Stimulated activated CD8-positive, alpha-beta memory T cell treated with anti-CD3 and anti-CD28 coated beads, Interleukin-2, amount 100 ng/mL, for 48 hours (primary cell): ENCODE measurements around the gene HDLBP.

Experiments used
- DNase-seq, 2 donors: peaks; one replicate each; pipeline ENCODE4 v3.0.0-alpha.2; 2020; ENCODE audit warnings: low read depth in 2 of 2

The HDLBP gene

DNA sequence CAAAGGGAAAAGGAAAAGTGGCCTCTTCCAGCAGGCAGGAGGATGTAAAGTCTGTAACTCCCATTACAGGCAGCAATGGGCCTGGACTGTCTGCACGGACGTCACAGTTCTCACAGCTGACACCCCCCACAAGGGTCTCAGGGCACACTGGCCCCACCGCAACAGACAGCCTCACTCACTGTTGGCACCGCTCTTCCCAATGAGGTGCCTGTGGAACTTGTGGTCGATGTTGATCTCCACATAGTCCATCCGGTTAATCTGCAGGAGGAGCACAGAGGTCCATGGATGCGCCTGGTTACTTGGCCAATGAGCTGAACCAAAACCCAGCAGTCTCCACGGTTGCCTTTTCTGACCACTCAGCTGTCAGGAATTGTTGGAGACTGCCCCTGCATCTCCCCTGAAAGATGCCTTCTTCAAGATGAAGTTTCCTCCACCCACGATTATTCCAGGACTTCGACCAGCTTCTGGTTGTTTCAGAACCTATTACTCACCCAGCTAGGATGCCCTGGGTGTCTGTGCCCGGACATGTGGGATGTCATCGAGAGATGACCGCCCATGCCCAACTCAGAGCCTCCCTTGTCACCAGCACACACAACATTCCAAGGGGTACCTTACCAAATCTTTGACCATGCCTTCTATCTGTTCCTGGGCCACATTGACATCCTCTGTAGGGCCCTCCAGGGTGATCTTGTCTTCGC is 62.5 kb downstream of the HDLBP start:
- DNase-seq, result no peak

DNA sequence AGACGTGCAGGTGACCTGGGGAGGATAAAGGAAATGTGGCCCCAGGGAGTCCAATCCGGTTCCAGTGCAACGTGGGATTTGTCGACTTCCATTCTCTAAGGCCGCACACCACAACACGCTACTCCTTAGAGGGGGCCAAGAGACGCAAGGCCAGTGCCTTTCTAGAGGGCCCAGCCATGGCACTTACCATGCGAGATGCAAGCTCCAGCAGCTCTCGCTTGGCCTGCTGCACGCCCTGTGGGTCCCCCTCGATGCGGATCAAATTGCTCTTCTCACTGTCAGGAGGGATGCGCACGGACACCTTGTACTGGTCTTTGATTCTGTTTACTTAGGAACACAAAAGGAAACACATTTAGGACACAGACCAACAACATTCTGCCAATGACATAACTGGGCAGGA is 65.8 kb downstream of the HDLBP start:
- no peak for DNase-seq

DNA sequence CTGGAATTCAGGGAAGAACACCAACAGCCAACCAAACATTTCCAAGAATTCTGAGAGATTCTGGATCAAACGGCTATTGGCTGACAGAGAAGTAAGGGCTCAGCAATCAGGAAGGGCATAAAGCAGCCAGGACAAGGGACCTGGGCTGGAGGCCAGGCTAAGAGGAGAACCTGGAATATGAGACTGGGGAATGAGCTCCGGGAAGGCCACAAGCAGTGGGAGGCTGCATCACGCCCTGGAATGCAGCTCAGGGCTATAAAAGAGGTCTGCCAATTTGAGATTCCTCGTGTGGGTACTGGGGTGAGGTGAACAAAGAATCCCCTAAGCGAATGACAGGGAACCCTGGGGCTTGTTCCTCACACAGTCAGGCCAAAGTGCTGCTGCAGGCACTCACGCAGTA is 66.6 kb downstream of the HDLBP start:
- no peak for DNase-seq

DNA sequence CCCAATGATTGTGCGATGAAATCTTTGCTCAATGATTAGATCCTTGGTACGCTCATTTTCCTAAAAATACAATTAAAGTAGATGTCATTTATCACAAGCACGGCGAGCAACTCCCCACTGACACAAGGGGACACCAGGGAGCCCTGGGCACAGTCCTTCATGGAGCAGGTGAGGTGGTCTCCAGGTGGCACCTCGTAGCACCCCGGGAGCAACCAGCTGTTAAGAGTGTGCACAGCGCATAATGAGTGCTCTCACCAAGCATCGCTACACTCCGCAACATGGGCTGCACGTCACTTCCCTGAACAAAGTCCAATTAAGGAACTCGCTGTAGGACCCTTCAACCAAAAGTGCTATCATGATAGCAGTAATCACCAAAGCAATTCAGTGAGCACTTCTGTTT is 67.2 kb downstream of the HDLBP start:
- no peak for DNase-seq

DNA sequence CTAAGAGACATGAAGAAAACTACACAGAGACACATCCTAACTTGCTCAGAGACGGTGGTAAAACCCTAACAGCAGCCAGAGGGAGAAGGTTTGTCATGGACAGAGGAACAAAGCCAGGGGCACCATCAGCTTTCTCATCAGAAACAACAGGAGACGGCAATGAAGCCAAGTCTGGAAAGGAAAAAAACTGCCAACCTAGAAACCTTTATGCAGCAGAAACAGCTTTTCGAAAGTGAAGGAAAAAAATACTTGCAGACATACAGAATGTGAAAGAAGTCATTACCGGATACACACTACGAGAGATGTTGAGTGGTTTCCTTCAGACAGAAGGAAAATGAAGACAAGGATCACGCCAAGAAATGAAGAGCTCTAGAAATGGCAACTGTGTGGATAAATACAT is 71.1 kb downstream of the HDLBP start:
- DNase-seq, result no peak

DNA sequence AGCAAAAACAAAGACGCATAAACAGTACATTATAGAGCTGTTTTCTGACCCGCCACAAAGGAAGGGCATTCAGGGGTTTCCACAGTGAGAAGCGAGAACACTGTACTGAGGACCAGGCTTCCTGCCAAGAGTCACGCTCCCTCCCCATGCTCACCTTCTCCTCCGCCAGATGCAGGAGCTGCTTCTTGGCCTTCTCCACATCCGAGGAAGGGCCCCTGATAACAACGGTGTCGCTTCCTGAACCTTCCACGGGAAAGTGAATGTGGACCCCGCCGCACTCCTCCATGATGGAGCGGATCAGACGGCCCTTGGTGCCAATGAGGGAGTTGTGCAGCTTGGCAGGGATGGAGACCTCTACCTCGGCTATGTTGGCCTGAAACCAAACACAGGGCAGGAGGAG is 73.2 kb downstream of the HDLBP start:
- no peak for DNase-seq

DNA sequence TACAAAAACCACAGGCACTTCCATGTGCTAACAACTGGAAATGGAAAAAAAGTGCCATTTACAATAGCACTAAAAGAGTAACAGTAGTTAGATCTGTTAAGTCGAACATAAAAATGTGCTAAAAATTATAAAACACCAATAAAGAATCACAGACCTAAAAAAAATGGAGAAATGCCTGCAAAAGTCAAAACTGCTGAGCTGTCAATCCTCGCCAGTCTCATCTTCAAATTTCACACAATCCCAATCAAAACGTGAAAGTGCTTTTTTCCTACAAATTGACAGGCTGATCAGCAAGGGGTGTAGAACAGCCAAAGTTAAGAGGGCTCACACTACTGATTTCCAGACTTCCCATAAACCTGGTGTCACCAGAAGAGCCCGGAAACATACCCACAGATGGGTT is 73.8 kb downstream of the HDLBP start:
- DNase-seq, result no peak

DNA sequence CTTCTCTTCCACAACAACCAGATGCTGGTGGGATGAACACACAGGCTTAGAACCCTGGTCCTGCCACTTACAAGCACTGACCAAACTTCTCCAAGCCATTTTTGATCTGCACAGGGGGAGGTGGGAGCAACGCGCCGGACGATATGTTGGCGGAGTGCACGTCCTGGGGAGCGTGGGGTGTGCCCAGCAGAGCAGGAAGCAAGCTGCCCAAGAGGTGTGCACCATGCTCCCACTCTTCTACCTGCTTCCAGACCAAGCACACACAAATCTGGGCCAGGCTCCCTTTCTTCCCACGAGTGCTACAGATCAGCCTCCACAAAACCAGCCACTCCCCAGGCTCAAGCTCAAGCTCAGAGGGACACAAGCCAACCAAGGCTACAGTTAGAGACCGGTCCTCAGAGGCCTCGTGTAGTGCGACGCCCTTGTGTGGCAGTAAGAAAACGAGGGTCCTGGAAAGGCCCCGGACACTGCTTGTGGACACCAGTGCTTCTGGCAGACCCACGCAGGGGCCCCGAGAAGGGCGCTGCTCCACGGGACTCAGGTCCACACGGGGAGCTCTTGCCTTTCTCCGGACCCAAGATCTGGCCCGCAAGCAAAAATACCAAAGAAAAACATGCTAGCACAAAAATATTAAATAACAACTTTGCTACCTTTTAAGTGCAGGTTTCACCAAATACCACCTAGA is 75.0 kb downstream of the HDLBP start:
- DNase-seq, result no peak

DNA sequence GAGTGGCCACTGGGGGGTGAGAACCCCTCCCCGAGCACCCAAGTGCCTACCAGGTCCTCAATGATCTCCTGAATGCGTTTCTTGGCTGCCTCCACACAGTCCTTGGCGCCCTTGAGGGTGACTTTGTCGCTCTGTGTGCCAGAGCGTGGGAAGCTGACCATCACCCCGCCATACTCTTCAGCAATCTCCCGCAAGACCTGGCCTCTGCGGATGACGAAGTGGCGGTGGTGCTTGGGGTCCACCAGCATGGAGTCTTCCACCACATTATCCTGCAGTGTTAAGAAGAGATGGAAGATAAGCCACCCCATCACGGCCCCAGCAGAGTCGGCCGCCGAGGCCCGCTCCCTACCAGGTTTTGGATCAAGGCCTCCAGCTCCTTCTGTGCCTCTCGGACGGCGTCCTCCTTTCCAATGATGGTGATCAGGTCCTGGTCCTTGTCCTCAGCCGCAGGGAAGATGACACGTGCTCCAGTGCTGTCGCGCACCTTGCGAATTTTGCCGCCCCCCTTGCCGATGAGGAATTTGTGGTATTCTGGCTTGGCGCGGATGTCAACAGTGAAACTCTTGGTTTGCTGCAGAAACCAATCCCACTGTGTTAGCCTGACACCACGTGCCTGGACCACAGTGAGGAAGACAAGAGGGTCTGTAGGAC is 75.8 kb downstream of the HDLBP start:
- DNase-seq, result no peak

DNA sequence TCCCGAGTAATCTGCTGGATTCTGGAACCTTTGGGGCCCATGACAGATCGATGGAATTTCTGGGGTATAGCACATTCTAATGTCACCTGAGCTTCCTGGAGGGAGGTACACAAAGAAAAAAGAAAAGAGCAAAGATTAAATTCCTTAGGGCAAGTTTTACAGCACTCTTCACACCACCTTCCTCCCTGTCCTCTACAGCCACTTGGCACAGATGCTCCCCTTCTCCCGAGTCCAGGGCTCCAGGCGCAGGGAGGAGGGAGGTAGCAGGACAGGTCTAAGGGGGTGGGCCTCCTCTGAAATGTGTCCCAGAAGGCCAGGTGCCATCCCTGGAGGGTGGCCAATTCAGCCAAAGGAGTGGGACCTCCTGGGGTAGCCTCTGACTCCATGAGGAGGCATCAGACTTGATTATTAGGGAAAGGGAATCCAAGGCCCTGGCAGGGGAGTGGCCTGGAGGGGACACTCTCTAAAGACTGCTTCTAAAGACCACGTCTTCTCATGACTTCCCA is 76.7 kb downstream of the HDLBP start:
- no peak for DNase-seq

DNA sequence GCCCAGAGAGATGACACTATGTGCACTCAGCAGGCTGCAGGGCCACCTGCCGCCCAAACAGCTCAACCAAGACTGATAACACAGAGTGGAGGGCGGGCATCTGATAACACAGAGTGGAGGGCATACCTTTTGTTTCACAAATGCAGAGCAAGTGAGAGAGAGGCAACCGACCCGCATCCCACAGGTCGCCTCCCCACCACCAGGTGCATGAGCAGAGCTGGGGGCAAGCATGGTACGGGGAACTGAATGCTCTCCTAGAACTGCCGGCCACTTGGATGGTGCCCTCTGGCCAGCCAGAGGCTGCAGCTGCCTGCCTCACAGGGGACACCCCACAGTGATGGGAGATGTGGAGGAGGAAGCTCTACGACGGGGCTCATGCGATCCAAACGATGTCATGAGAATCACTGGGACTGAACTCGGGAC is 77.5 kb downstream of the HDLBP start:
- no peak for DNase-seq

DNA sequence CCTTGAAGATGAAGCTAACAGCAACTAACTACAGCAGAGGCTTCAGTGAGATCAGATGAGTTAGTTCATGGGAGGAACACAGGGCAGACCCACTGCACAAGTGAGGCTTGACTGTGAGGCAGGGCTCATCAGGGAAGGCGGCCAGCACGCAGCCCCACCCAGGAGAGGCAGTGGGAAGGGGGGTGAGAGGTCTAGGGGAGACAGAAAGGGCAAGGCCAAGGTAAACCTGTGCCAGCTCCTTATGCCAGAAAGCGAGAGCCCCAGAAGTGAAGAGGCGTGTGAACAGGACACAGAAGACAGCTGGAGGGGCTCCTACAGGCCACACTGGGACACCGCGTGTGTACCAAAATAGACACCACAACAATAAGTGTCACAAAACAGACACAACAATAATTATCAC is 78.4 kb downstream of the HDLBP start:
- no peak for DNase-seq

DNA sequence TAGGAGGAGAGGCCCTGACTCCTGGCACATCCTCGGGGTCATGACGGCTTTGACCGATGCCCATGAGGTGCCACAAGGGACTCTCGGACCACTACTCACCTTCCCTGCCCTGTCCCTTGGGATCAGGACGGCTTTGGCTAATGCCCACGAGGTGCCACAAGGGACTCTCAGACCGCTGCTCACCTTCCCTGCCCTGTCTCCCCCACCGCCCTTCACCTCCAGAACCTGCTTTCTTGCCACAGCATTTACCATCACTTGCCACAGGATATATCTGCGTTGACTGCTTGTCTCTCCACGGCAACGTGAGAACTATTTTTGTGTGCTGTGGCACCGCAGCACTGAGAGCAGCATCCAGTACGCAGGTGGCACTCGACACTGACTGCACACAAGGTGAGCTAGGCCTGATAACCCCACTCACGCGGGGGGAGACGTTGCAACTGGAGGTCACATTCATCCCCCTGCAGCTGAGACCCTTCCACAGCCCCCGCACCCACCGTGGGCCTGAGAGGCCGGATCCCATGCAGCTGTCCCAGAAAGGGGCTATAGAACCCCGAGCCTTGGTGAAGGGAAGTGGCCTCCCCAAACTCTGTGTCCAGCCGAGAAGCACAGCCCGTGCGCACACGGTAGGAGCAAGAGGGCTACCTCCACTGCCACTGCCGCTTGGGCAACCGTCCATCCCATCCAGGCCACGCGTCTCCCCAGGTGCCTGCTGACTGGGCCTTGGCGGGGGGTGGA is 79.4 kb downstream of the HDLBP start:
- no peak for DNase-seq

DNA sequence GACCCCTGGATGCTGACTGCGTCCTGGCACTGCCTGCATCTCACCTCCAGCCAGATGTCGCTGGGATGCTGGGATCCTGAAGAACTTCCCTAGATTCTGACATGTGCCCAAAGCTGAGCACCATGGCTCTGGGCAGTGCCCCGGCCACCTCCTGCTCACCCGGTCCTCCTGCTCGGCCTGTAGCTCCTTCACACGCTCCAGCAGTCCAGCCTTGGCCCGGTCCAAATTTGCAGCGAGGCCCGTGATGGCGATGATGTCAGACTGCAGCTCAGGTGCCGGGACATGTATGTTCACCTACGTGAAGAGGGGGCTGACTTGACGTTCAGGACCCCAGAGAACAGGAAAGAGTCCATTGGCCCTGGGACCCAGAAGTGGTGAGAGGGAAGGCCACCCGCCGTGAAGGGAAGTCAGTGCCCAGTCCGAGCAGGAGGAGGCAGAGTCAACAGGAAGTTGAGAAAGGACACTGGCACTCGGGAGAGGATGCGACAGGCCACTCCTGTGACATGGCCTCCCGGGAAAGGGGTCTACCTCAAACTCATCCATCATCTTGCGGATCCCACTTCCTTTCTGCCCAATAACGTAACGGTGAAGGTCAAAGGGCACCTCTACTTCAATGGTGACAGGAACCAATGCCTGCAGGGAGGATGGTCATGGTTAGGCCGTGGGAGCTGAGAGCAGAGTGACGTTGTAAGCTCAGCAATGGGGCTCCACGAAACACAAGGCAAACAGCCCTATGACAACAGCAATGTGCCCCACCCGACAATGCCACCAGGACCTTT is 80.3 kb downstream of the HDLBP start:
- DNase-seq, result no peak

DNA sequence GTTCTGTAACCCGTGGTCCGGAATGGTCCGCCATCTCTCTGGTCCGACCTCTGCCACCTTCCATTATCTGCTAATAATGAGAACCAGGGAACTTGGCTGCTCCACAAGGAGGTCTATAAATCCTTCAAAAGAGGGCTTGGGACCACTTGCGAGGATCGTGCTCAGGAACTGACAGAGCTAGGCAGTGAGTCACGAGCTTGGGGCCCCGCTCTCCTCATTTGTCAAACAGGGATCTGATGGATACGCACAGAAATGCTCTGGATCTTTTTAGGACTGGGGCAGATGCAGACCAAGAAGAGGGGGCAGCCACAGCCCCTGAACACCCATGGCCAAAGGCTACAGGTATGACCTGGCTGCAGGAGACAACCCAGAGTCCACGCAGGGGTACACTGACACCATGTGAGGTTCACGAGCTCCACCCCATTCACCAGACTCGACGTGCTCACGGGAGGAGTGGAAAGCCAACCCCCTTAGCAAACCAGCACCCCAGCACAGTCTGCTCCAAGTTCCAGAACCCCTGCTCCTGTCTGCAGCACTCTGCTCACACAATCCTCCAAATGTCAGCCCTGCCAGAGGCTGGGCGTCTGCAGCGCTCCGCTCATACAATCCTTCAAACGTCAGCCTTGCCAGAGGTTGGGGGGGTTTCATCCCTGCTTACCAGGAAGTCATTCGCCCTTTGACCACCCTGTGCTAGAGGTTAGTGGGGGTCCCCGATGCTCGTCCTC is 81.2 kb downstream of the HDLBP start:
- DNase-seq, result no peak

DNA sequence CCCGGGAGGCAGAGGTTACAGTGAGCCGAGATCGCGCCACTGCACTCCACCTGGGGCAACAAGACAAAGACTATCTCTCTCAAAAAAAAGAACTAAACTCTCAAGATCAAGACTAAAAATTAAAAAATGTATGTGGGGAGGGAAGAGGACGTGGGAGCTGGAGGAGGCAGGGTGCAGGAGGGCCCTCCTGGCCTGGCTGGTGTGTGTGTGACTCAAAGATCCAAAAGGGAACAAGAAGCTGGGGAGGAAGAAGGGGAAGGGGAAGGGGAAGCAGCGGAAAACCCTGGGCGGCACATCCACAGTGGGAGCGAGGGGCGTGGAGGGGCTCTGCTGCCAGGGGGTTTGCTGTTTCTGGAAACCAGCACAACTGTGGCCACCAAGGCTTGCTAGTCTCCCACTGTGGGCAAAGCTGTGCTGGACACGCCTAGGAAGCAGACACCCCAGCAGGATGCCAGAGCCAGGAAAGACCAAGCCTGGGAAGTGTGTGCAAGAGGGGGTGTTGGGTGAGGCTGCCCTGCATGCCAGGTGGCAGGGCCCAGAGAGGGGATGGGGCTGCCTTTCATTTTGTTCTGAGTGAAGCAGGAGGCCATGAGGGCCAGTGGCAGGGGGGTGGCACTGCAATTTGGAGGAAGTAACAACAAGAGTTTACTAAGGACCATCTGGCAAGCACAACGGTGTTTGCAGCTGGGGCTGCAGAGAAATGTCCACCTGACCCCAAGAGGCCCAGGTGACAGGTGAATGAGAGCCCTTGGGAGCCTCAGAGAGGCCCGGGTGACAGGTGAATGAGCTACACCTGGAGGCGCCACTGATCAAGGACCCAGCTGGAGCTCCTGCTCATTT is 82.5 kb downstream of the HDLBP start:
- DNase-seq, result no peak

DNA sequence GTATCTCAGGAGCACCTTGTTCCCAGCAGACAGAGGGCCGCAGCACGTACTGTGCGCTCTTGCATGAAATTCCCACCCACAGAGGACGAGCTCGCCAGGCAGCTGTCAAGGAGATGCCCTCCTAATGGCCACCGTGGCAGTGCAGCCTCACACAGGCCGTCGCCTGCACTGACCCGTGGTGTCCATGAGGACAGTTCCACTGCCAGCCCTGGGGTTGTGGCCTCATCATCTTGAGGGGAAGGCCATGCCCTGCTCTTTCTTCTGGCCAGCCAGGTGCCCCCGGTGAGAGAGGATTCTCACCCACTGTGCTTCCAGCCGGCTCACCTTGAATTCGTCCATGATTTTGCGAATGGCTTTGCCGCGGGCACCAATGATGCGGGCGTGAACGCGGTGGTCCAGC is 85.0 kb downstream of the HDLBP start:
- DNase-seq, result no peak

DNA sequence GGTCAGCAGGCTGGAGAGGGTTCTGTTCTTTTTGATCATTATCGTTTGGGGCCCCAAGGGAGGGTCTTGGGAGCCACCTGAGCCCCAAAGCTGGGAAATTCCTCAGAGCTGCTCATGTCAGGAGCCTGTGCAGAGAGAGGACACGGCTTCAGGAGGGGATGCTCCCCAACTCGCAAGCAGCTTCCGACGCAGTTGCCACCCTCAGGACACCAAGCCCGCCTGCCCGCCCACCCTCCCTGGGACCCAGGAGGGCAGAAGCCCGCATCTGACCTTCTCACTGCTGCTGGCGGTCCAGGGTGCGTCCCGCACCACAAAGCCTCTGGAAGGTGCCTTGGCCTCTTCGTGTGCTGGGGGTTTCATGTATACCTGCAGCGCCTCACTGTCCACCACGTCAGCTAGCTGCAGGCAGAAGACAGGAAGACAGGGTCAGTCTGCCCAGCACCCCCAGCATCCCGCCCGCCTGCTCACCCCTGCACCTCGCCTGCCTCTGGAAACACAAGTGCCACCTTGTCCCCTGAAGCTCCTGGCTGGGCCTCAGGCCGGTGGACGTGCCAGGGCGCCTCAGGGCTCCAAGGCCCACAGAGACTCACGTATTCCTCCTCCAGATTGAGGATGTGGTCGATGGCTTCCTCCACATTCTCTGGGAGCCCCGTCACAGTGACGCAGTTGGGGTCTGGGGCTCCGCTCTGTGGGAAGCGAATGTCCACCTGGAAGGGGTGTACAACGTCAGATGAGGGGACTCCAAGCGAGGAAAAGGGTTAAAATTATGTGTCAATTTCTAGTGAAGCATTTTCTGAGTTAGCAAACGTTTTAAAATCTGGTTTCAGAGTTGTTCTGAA is 85.7 kb downstream of the HDLBP start:
- DNase-seq, result no peak
